Measurements from ENCODE around the gene SLC44A5. TPM values are rescaled to one million over a fixed set of nuclear protein-coding genes. Genes with fewer than 3 reads are reported as not detected.
"Not testable (repeated sequence)": the region's sequence is repeated elsewhere in the genome, so short reads cannot be mapped to it uniquely, and the experiment has no call there.

SLC44A5 gene
- total RNA-seq = 1 to 10 TPM in 1 of 4 donors, under 1 TPM in 3; 0.27 to 1.1 (median 0.42) TPM

- TF ChIP-seq POLR2AphosphoS5 (IDR thresholded peaks at IDR 0.05) (no peak), CTCF (IDR thresholded peaks at IDR 0.05) (no peak), EP300 (IDR thresholded peaks at IDR 0.05) (no peak), POLR2A (IDR thresholded peaks at IDR 0.05) (no peak)
- Histone ChIP-seq H3K4me1 (peaks cover 0 to 20% (median 10%) of the 10 kb centered on the region in 3 donors), H3K4me3 (no peak within 1 kb of the TSS), H3K9me3 (no peaks in the 10 kb centered on the region), H3K27me3 (peaks cover 49% of the 10 kb centered on the region), H3K36me3 (no peaks in the 10 kb centered on the region), H3K27ac (no peak within 1 kb of the TSS)
- WGBS, 2 donors (ENCODE audit: low coverage in 1 of 2) = 92 to 100% methylated on average over 1 of the region's 1 CpG
- no peak for ATAC-seq
Observed at GRCh38 chr1:75611014-75611413, at the start of gene SLC44A5. Gene SLC44A5 (minus strand): TSS chr1:75611114. CDS start chr1:75541447, 69,667 bp downstream.

GRCh38 chr1:75655931-75656330 lies 45.0 kb upstream of the SLC44A5 start:
- WGBS, 2 donors (ENCODE audit: low coverage in 1 of 2) = 39 to 50% methylated on average over 1 of the region's 1 CpG
- Histone ChIP-seq H3K27me3 (no peaks in the 10 kb centered on the region), H3K4me3 (no peak overlapping the region), H3K27ac (no peak overlapping the region), H3K9me3 (peaks cover 0 to 23% (median 0%) of the 10 kb centered on the region in 3 donors), H3K36me3 (no peaks in the 10 kb centered on the region), H3K4me1 (no peaks in the 10 kb centered on the region)
- TF ChIP-seq EP300 (IDR thresholded peaks at IDR 0.05) (no peak), CTCF (IDR thresholded peaks at IDR 0.05) (no peak), POLR2AphosphoS5 (IDR thresholded peaks at IDR 0.05) (no peak), POLR2A (IDR thresholded peaks at IDR 0.05) (no peak)
- ATAC-seq = no peak

- not testable (repeated sequence) for H3K27ac ChIP-seq, H3K4me3 ChIP-seq, H3K36me3 ChIP-seq, H3K27me3 ChIP-seq, H3K4me1 ChIP-seq, ATAC-seq
- WGBS, 2 donors (ENCODE audit: low coverage in 1 of 2) = 100% methylated on average over 1 of the region's 2 CpGs; no CpG with 5 or more reads in 1 of the 2 donors
- H3K9me3 ChIP-seq = peaks cover 0 to 18% (median 0%) of the 10 kb centered on the region in 3 donors
Observed at GRCh38 chr1:75647183-75647582, 36.3 kb upstream of the SLC44A5 start.

GRCh38 chr1:75645153-75645552 lies 34.2 kb upstream of the SLC44A5 start:
- not testable (repeated sequence) for ATAC-seq
- WGBS, 2 donors (ENCODE audit: low coverage in 1 of 2) = 100% methylated on average over 1 to 2 of the region's 4 CpGs

GRCh38 chr1:75643460-75643859 lies 32.5 kb upstream of the SLC44A5 start:
- WGBS, 2 donors (ENCODE audit: low coverage in 1 of 2) = 57 to 62% methylated on average over 1 of the region's 1 CpG
- TF ChIP-seq POLR2A (IDR thresholded peaks at IDR 0.05) = no peak
- TF ChIP-seq CTCF (IDR thresholded peaks at IDR 0.05) = no peak
- TF ChIP-seq POLR2AphosphoS5 (IDR thresholded peaks at IDR 0.05) = no peak
- TF ChIP-seq EP300 (IDR thresholded peaks at IDR 0.05) = no peak
- H3K27ac ChIP-seq = no peak overlapping the region
- no peak for ATAC-seq
- no peak overlapping the region for H3K4me3 ChIP-seq
- no peaks in the 10 kb centered on the region for H3K27me3 ChIP-seq
- peaks cover 0 to 18% (median 0%) of the 10 kb centered on the region in 3 donors for H3K9me3 ChIP-seq
- H3K36me3 ChIP-seq = no peaks in the 10 kb centered on the region
- no peaks in the 10 kb centered on the region for H3K4me1 ChIP-seq

More at GRCh38 chr1:75645153-75645552, 34.2 kb upstream of the SLC44A5 start:
- H3K36me3 ChIP-seq, H3K27ac ChIP-seq, H3K27me3 ChIP-seq, H3K4me1 ChIP-seq, H3K4me3 ChIP-seq: not testable (repeated sequence)
- peaks cover 0 to 18% (median 0%) of the 10 kb centered on the region in 3 donors for H3K9me3 ChIP-seq

GRCh38 chr1:75641325-75641724 lies 30.4 kb upstream of the SLC44A5 start:
- Histone ChIP-seq H3K4me3 (no peak overlapping the region), H3K4me1 (no peaks in the 10 kb centered on the region), H3K9me3 (peaks cover 0 to 6% (median 0%) of the 10 kb centered on the region in 3 donors), H3K27ac (no peak overlapping the region), H3K36me3 (no peaks in the 10 kb centered on the region), H3K27me3 (no peaks in the 10 kb centered on the region)
- WGBS, 2 donors (ENCODE audit: low coverage in 1 of 2) = 80 to 93% methylated on average over 3 of the region's 3 CpGs
- ATAC-seq = no peak
- TF ChIP-seq EP300 (IDR thresholded peaks at IDR 0.05) = no peak
- TF ChIP-seq POLR2AphosphoS5 (IDR thresholded peaks at IDR 0.05) = no peak
- no peak for TF ChIP-seq POLR2A (IDR thresholded peaks at IDR 0.05)
- TF ChIP-seq CTCF (IDR thresholded peaks at IDR 0.05) = no peak
